CD8-positive, alpha-beta memory T cell (primary cell): ENCODE data around the gene CTNNA3. TPM values are rescaled to one million over a fixed set of nuclear protein-coding genes. Genes with fewer than 3 reads are reported as not detected.
A peak's percentile ranks its signal among the peaks of the same experiment; 100 is the strongest.
"Not testable (repeated sequence)": the region's sequence is repeated elsewhere in the genome, so short reads cannot be mapped to it uniquely, and the experiment has no call there.

ENCODE experiments used
- CTCF ChIA-PET: fragments of 350-600 bp; sonication (Branson Sonifier 250); formaldehyde crosslinking; loops from one replicate; lab custom pipeline; 2021; ENCODE audit warnings: antibody characterized with exemption; lab: Charles Lee
- POLR2A ChIA-PET: fragments of 350-600 bp; sonication (Branson Sonifier 250); formaldehyde crosslinking; loops from one replicate; lab custom pipeline; 2021; ENCODE audit warnings: antibody characterized with exemption; lab: Charles Lee
- DNase-seq, 5 donors: peaks; one replicate each; pipeline versions ENCODE4 v3.0.0 to v3.0.0-alpha.2; 2020 to 2022; ENCODE audit warnings: mixed read lengths in 1 of 5
- H3K27ac ChIP-seq: one replicate; pipeline ENCODE4 v1.7.0; 2013; ENCODE audit warnings: low read depth, mild to moderate bottlenecking, low read length, moderate library complexity
- H3K27me3 ChIP-seq: 2 replicates; pipeline ENCODE4 v1.7.0; 2013; ENCODE audit warnings: low read length, mild to moderate bottlenecking; ENCODE audit not compliant: insufficient read depth, poor library complexity, severe bottlenecking
- H3K36me3 ChIP-seq: 2 replicates; pipeline ENCODE4 v1.7.0; 2013; ENCODE audit warnings: mild to moderate bottlenecking, low read length, moderate library complexity; ENCODE audit not compliant: insufficient read depth
- H3K4me1 ChIP-seq: 2 replicates; pipeline ENCODE4 v1.7.0; 2013; ENCODE audit warnings: mild to moderate bottlenecking, low read length, moderate library complexity; ENCODE audit not compliant: insufficient read depth
- H3K4me3 ChIP-seq: 2 replicates; pipeline ENCODE4 v1.7.0; 2013; ENCODE audit warnings: mild to moderate bottlenecking, low read length
- H3K9me3 ChIP-seq: 2 replicates; pipeline ENCODE4 v1.7.0; 2013; ENCODE audit warnings: mild to moderate bottlenecking, low read length
- H3K27ac Mint-ChIP-seq, 8 donors: one replicate each; pipeline ENCODE4 v1.8.0; 2020 to 2021; ENCODE audit warnings: mixed read lengths in 8 of 8, mild to moderate bottlenecking in 6 of 8, inconsistent platforms in 3 of 8, moderate library complexity in 3 of 8
- H3K27me3 Mint-ChIP-seq, 2 donors: one replicate each; pipeline ENCODE4 v1.8.0; 2020 to 2021; ENCODE audit warnings: mixed read lengths in 2 of 2, mild to moderate bottlenecking in 1 of 2, moderate library complexity in 1 of 2
- H3K36me3 Mint-ChIP-seq, 3 donors: one replicate each; pipeline ENCODE4 v1.8.0; 2020 to 2021; ENCODE audit warnings: mixed read lengths in 3 of 3, inconsistent platforms in 1 of 3, mild to moderate bottlenecking in 1 of 3
- H3K4me1 Mint-ChIP-seq, 3 donors: one replicate each; pipeline ENCODE4 v1.8.0; 2020 to 2021; ENCODE audit warnings: mixed read lengths in 3 of 3, inconsistent platforms in 1 of 3, mild to moderate bottlenecking in 1 of 3
- H3K4me3 Mint-ChIP-seq, 7 donors: one replicate each; pipeline ENCODE4 v1.8.0; 2020 to 2021; ENCODE audit warnings: mixed read lengths in 7 of 7, mild to moderate bottlenecking in 6 of 7, moderate library complexity in 4 of 7, inconsistent platforms in 2 of 7
- H3K9me3 Mint-ChIP-seq, 5 donors: one replicate each; pipeline ENCODE4 v1.8.0; 2020 to 2022; ENCODE audit warnings: mixed read lengths in 5 of 5, mild to moderate bottlenecking in 3 of 5, moderate library complexity in 2 of 5, inconsistent platforms in 1 of 5
- polyA plus RNA-seq: library from polyadenylated mRNA; unstranded; fragments of 300-500 nt; fragmentation: Illumina TruSeq; gene quantifications from one replicate; pipeline ENCODE4 v1.2.3, GENCODE V29; 2021
- total RNA-seq, 2 experiments: library from RNA; stranded (reverse); gene quantifications; one replicate each; pipeline ENCODE4 v1.2.3, GENCODE V29; 2021

CTNNA3 gene
- not detected for total RNA-seq
- 0.92 TPM for polyA plus RNA-seq

DNA sequence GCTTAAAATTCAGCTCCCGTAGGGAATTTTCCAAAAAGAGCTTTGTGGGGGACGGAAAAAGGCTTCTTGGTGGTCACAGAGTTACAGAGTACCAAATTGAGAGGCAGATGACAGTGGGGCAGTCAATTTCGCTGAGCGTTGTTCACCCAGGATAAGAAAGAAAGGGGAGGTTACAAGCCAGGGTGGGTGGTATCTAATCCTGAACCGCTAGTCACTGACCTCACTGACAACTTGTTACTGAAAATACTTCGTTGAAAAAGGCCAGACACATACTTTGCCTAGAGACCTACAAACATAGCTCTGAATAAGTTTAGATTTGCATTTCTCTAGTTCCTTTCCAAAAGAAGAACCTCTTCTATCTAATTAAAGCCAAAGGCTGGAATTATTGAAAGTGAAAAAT lies at the start of gene CTNNA3:
Gene CTNNA3, minus strand, starts transcription at position 167 of the 400 bp plus-strand sequence.
- H3K4me1 ChIP-seq: no peaks in the 10 kb centered on the region
- Mint-ChIP-seq H3K4me1 (peaks cover 2 to 11% (median 5%) of the 10 kb centered on the region in 3 donors), H3K9me3 (no peaks in the 10 kb centered on the region), H3K4me3 (no peak within 1 kb of the TSS), H3K27ac (no peak within 1 kb of the TSS), H3K36me3 (no peaks in the 10 kb centered on the region), H3K27me3 (peaks cover 15 to 44% of the 10 kb centered on the region in 2 donors)
- H3K27ac ChIP-seq: no peak within 1 kb of the TSS
- H3K4me3 ChIP-seq: no peak within 1 kb of the TSS
- peaks cover 6% of the 10 kb centered on the region for H3K27me3 ChIP-seq
- H3K9me3 ChIP-seq: no peaks in the 10 kb centered on the region
- DNase-seq: no peak
- no peaks in the 10 kb centered on the region for H3K36me3 ChIP-seq
- POLR2A ChIA-PET: no interaction called here
- CTCF ChIA-PET: interaction anchor here (1.4 to 6.5 kb wide), 3 partner anchors 19 to 93 kb away, joined by 4 to 127 read pairs (median 20); no protein-coding TSS in a partner anchor

- H3K27ac Mint-ChIP-seq: no peak overlapping the region
- H3K9me3 Mint-ChIP-seq: peaks cover 0 to 8% (median 6%) of the 10 kb centered on the region in 5 donors
- no peaks in the 10 kb centered on the region for H3K36me3 ChIP-seq
- ChIA-PET POLR2A (no interaction called here), CTCF (no interaction called here)
- H3K4me1 ChIP-seq: no peaks in the 10 kb centered on the region
- H3K4me3 Mint-ChIP-seq: no peak overlapping the region
- H3K9me3 ChIP-seq: no peaks in the 10 kb centered on the region
- peaks cover 0 to 16% (median 2%) of the 10 kb centered on the region in 3 donors for H3K36me3 Mint-ChIP-seq
- no peak overlapping the region for H3K4me3 ChIP-seq
- H3K27ac ChIP-seq: no peak overlapping the region
- peaks cover 0 to 28% of the 10 kb centered on the region in 2 donors for H3K27me3 Mint-ChIP-seq
- DNase-seq: no peak
- peaks cover 0 to 12% (median 0%) of the 10 kb centered on the region in 3 donors for H3K4me1 Mint-ChIP-seq
- H3K27me3 ChIP-seq: no peaks in the 10 kb centered on the region
Observed at GRCh38 chr10:67735430-67735829, 39.4 kb upstream of the CTNNA3 start.

GRCh38 chr10:67733511-67733910 lies 37.5 kb upstream of the CTNNA3 start:
- Histone ChIP-seq H3K4me3 (no peak overlapping the region), H3K9me3 (no peaks in the 10 kb centered on the region), H3K27me3 (no peaks in the 10 kb centered on the region), H3K36me3 (no peaks in the 10 kb centered on the region), H3K4me1 (no peaks in the 10 kb centered on the region), H3K27ac (no peak overlapping the region)
- Mint-ChIP-seq H3K9me3 (no peaks in the 10 kb centered on the region), H3K4me1 (peaks cover 0 to 12% (median 0%) of the 10 kb centered on the region in 3 donors), H3K36me3 (peaks cover 0 to 9% (median 2%) of the 10 kb centered on the region in 3 donors), H3K27me3 (peaks cover 2 to 28% of the 10 kb centered on the region in 2 donors), H3K27ac (no peak overlapping the region), H3K4me3 (no peak overlapping the region)
- DNase-seq: no peak
- POLR2A ChIA-PET: no interaction called here
- CTCF ChIA-PET: no interaction called here

GRCh38 chr10:67725567-67725966 lies 29.6 kb upstream of the CTNNA3 start:
- H3K36me3 ChIP-seq: no peaks in the 10 kb centered on the region
- no peak for DNase-seq
- no peak overlapping the region for H3K27ac ChIP-seq
- no peaks in the 10 kb centered on the region for H3K27me3 ChIP-seq
- Mint-ChIP-seq H3K4me1 (no peaks in the 10 kb centered on the region), H3K4me3 (no peak overlapping the region), H3K27me3 (peaks cover 2 to 19% of the 10 kb centered on the region in 2 donors), H3K36me3 (peaks cover 0 to 6% (median 0%) of the 10 kb centered on the region in 3 donors), H3K9me3 (no peaks in the 10 kb centered on the region), H3K27ac (no peak overlapping the region)
- H3K4me1 ChIP-seq: no peaks in the 10 kb centered on the region
- no peaks in the 10 kb centered on the region for H3K9me3 ChIP-seq
- POLR2A ChIA-PET: no interaction called here
- CTCF ChIA-PET: interaction anchor here (1.0 to 1.5 kb wide), 2 partner anchors 54 to 63 kb away, joined by 3 to 4 read pairs; no protein-coding TSS in a partner anchor
- no peak overlapping the region for H3K4me3 ChIP-seq

DNA sequence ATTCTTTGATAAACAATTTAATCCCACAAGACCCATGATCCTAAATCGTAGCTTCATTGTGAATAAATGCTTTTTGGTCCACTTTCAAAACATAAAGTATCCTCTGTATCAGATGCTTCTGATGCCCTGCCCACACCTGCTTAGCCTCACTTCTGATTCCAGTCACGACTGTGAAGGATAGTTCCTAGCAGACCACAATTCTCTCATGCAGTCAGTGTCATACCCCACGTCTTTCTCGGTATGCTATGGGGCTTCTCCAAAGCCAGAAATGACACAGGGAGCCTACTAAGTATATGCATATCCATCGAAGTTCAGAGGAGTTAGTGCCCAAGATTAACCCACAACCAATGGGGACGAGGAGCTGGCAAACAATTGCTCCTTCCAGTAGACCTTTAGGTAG lies 27.6 kb upstream of the CTNNA3 start:
- H3K9me3 ChIP-seq: no peaks in the 10 kb centered on the region
- H3K27ac ChIP-seq: no peak overlapping the region
- Mint-ChIP-seq H3K36me3 (peaks cover 0 to 6% (median 0%) of the 10 kb centered on the region in 3 donors), H3K4me1 (no peaks in the 10 kb centered on the region), H3K9me3 (no peaks in the 10 kb centered on the region), H3K4me3 (no peak overlapping the region), H3K27me3 (peaks cover 0 to 14% of the 10 kb centered on the region in 2 donors), H3K27ac (no peak overlapping the region)
- H3K27me3 ChIP-seq: no peaks in the 10 kb centered on the region
- ChIA-PET CTCF (interaction anchor here (1.4 kb wide), 1 partner anchor 26 kb away, joined by 5 read pairs; no protein-coding TSS in a partner anchor), POLR2A (no interaction called here)
- no peaks in the 10 kb centered on the region for H3K36me3 ChIP-seq
- DNase-seq: no peak
- no peak overlapping the region for H3K4me3 ChIP-seq
- H3K4me1 ChIP-seq: no peaks in the 10 kb centered on the region

GRCh38 chr10:67722113-67722512 lies 26.1 kb upstream of the CTNNA3 start:
- H3K4me3 ChIP-seq: no peak overlapping the region
- Mint-ChIP-seq H3K36me3 (peaks cover 0 to 6% (median 0%) of the 10 kb centered on the region in 3 donors), H3K9me3 (no peaks in the 10 kb centered on the region), H3K27ac (no peak overlapping the region), H3K27me3 (peaks cover 0 to 14% of the 10 kb centered on the region in 2 donors), H3K4me1 (no peaks in the 10 kb centered on the region), H3K4me3 (no peak overlapping the region)
- ChIA-PET POLR2A (no interaction called here), CTCF (interaction anchor here (1.4 kb wide), 1 partner anchor 25 kb away, joined by 5 read pairs; no protein-coding TSS in a partner anchor)
- no peak for DNase-seq
- no peak overlapping the region for H3K27ac ChIP-seq
- H3K4me1 ChIP-seq: no peaks in the 10 kb centered on the region
- H3K27me3 ChIP-seq: no peaks in the 10 kb centered on the region
- no peaks in the 10 kb centered on the region for H3K9me3 ChIP-seq
- no peaks in the 10 kb centered on the region for H3K36me3 ChIP-seq

- H3K4me1 ChIP-seq, H3K27me3 ChIP-seq, H3K4me3 ChIP-seq, H3K4me3 Mint-ChIP-seq, H3K4me1 Mint-ChIP-seq, H3K36me3 ChIP-seq, H3K9me3 ChIP-seq, H3K36me3 Mint-ChIP-seq, H3K9me3 Mint-ChIP-seq, H3K27me3 Mint-ChIP-seq, H3K27ac ChIP-seq, DNase-seq, CTCF ChIA-PET, POLR2A ChIA-PET: not testable (repeated sequence)
- H3K27ac Mint-ChIP-seq: peak overlapping the region in 1 of 8 donors; percentile 12
Observed at GRCh38 chr10:67716455-67716854, 20.5 kb upstream of the CTNNA3 start.

GRCh38 chr10:67705921-67706320 lies 9.9 kb upstream of the CTNNA3 start:
- H3K9me3 Mint-ChIP-seq: peaks cover 0 to 5% (median 5%) of the 10 kb centered on the region in 5 donors
- CTCF ChIA-PET: interaction anchor here (0.7 kb wide), 1 partner anchor 82 kb away, joined by 3 read pairs; no protein-coding TSS in a partner anchor
- Histone ChIP-seq H3K9me3 (no peaks in the 10 kb centered on the region), H3K4me3 (no peak overlapping the region), H3K4me1 (no peaks in the 10 kb centered on the region), H3K36me3 (no peaks in the 10 kb centered on the region), H3K27me3 (no peaks in the 10 kb centered on the region), H3K27ac (no peak overlapping the region)
- peak overlapping the region in 1 of 8 donors; percentile 33 for H3K27ac Mint-ChIP-seq
- no peaks in the 10 kb centered on the region for H3K4me1 Mint-ChIP-seq
- H3K27me3 Mint-ChIP-seq: peaks cover 7 to 10% of the 10 kb centered on the region in 2 donors
- H3K4me3 Mint-ChIP-seq: no peak overlapping the region
- POLR2A ChIA-PET: no interaction called here
- DNase-seq: no peak
- H3K36me3 Mint-ChIP-seq: peaks cover 0 to 8% (median 3%) of the 10 kb centered on the region in 3 donors
